Ascending aorta (tissue), 2 donors: ENCODE data around the gene UNC45A. TPM values are rescaled to one million over a fixed set of nuclear protein-coding genes. Genes with fewer than 3 reads are reported as not detected.

Source experiments
- DNase-seq, 2 donors: peaks; one replicate each; pipeline ENCODE4 v3.0.0-alpha.2; 2019; ENCODE audit warnings: low spot score in 2 of 2
- H3K27ac ChIP-seq, 2 donors: fragments of 200-600 bp; sonication (generic); one replicate each; pipeline ENCODE4 v1.5.1; 2016 to 2017; ENCODE audit warnings: mild to moderate bottlenecking in 1 of 2
- H3K27me3 ChIP-seq: fragments of 200-600 bp; sonication (generic); one replicate; pipeline ENCODE4 v1.5.1; 2017
- H3K36me3 ChIP-seq, 2 donors: fragments of 200-600 bp; sonication (generic); one replicate each; pipeline ENCODE4 v1.5.1; 2016
- H3K4me1 ChIP-seq, 2 donors: fragments of 200-600 bp; sonication (generic); one replicate each; pipeline ENCODE4 v1.5.1; 2016 to 2017; ENCODE audit warnings: mild to moderate bottlenecking in 1 of 2
- H3K4me3 ChIP-seq, 2 donors: fragments of 200-600 bp; sonication (generic); one replicate each; pipeline ENCODE4 v1.5.1; 2016 to 2017; ENCODE audit warnings: mild to moderate bottlenecking in 1 of 2
- H3K9me3 ChIP-seq, 2 donors: fragments of 200-600 bp; sonication (generic); one replicate each; pipeline ENCODE4 v1.5.1; 2016
- CTCF ChIP-seq, 3 experiments: fragments of 200-600 bp in 2 of 3; fragments of 450-650 bp in 1 of 3; sonication (generic) in 2 of 3; IDR thresholded peaks; one replicate each; pipeline ENCODE4 v1.5.1; 2016 to 2019; ENCODE audit warnings: antibody characterized with exemption in 3 of 3, mild to moderate bottlenecking in 1 of 3, moderate library complexity in 1 of 3
- intact Hi-C: fragments of 100-400 bp; cut with DNase I; formaldehyde crosslinking; loops from one replicate; pipeline ENCODE4 v1.15.1; 2023
- total RNA-seq: library from RNA; depleted of rRNA; stranded (reverse); fragments of >200 nt; gene quantifications from one replicate; pipeline ENCODE4 v1.1.0, GENCODE V29; 2016

Gene UNC45A
- total RNA-seq, 1 donor from 2014 or later, result 73.5 TPM

DNA sequence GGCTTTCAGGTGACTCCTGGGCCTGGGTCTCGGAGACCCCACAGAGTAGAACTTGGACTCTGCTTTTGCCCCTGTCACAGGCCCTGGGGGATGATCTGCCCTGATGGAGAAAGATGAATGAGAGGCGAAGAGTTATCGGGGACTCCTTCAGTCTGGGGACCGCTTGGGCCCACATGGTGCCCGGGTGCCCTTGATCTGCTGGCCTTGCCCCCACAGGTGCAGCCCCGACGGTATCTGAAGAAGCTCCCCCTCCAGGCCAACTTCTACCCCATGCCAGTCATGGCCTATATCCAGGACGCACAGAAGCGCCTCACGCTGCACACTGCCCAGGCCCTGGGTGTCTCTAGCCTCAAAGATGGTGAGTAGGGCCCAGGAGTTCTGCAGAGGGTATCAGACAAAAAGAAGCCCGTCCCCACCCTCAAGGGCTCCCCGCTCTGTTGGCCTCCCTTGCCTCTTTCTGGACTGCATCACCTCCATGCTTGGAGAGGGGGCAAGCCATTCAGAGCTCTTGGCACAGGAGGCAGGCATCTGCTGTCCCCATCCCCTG is 21.6 kb upstream of the UNC45A start:
- DNase-seq, result no peak
- Histone ChIP-seq H3K4me1 (no peaks in the 10 kb centered on the region), H3K27ac (no peak overlapping the region), H3K36me3 (peaks cover 87 to 92% of the 10 kb centered on the region in 2 donors), H3K9me3 (no peaks in the 10 kb centered on the region), H3K4me3 (no peak overlapping the region), H3K27me3 (no peaks in the 10 kb centered on the region)
- intact Hi-C loops, result no loop called here
- no peak for TF ChIP-seq CTCF (IDR thresholded peaks at IDR 0.05)

GRCh38 chr15:90914305-90915080 is 20.6 kb upstream of the UNC45A start:
- Histone ChIP-seq H3K27ac (no peak overlapping the region), H3K4me3 (no peak overlapping the region), H3K4me1 (no peaks in the 10 kb centered on the region), H3K27me3 (no peaks in the 10 kb centered on the region), H3K36me3 (peaks cover 85 to 97% of the 10 kb centered on the region in 2 donors), H3K9me3 (no peaks in the 10 kb centered on the region)
- TF ChIP-seq CTCF (IDR thresholded peaks at IDR 0.05), result no peak
- intact Hi-C loops, result no loop called here
- no peak for DNase-seq

GRCh38 chr15:90915216-90915807 is 19.8 kb upstream of the UNC45A start:
- Histone ChIP-seq H3K27me3 (no peaks in the 10 kb centered on the region), H3K9me3 (no peaks in the 10 kb centered on the region), H3K27ac (no peak overlapping the region), H3K36me3 (peaks cover 87 to 97% of the 10 kb centered on the region in 2 donors), H3K4me1 (no peaks in the 10 kb centered on the region), H3K4me3 (no peak overlapping the region)
- no peak for DNase-seq
- TF ChIP-seq CTCF (IDR thresholded peaks at IDR 0.05), result no peak
- intact Hi-C loops, result no loop called here

GRCh38 chr15:90915808-90916440 is 19.2 kb upstream of the UNC45A start:
- no peaks in the 10 kb centered on the region for H3K9me3 ChIP-seq
- H3K36me3 ChIP-seq, result peaks cover 87 to 97% of the 10 kb centered on the region in 2 donors
- no peak overlapping the region for H3K27ac ChIP-seq
- no peak overlapping the region for H3K4me3 ChIP-seq
- no peaks in the 10 kb centered on the region for H3K27me3 ChIP-seq
- no peaks in the 10 kb centered on the region for H3K4me1 ChIP-seq
- peak; percentile 60 to 77 for DNase-seq
- TF ChIP-seq CTCF (IDR thresholded peaks at IDR 0.05), result no peak
- intact Hi-C loops, result no loop called here

DNA sequence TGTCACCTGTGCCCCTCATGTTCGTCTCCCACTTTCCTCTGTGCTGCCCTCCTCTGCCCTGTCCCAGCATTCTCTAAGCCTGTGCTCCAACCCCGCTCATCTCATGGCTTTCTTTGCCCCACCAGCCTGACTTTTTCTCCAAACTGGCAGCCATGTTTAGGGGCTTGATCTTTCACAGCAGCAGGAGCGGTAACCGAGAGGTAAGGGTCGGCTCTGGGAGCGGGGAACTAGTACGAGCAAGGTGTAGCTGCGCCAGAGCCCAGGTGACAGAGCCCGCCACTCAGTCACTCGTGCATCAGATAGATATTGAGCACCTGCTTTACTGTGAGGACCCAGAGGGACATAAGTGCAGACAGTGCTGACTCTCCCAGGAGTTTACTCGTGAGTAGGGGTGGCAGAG is 18.6 kb upstream of the UNC45A start:
- H3K36me3 ChIP-seq, result peaks cover 85 to 96% of the 10 kb centered on the region in 2 donors

More for the DNA sequence above, 18.6 kb upstream of the UNC45A start:
- intact Hi-C loops, result no loop called here
- H3K4me3 ChIP-seq, result no peak overlapping the region
- H3K9me3 ChIP-seq, result no peaks in the 10 kb centered on the region
- no peak for TF ChIP-seq CTCF (IDR thresholded peaks at IDR 0.05)
- no peak for DNase-seq
- no peak overlapping the region for H3K27ac ChIP-seq
- H3K27me3 ChIP-seq, result no peaks in the 10 kb centered on the region
- no peaks in the 10 kb centered on the region for H3K4me1 ChIP-seq
